Lower leg skin (tissue), 4 donors: Measurements from ENCODE around the gene ANKIB1. TPM values are rescaled to one million over a fixed set of nuclear protein-coding genes. Genes with fewer than 3 reads are reported as not detected.
"Not testable (repeated sequence)": the region's sequence is repeated elsewhere in the genome, so short reads cannot be mapped to it uniquely, and the experiment has no call there.

Source experiments
- DNase-seq, 2 donors: peaks; one replicate each; pipeline ENCODE4 v3.0.0-alpha.2; 2019; ENCODE audit warnings: low spot score in 2 of 2
- H3K4me3 ChIP-seq: fragments of 200-600 bp; sonication (generic); 2 replicates; pipeline ENCODE4 v1.5.1; 2017; ENCODE audit warnings: mild to moderate bottlenecking, low read depth; ENCODE audit not compliant: poor library complexity, severe bottlenecking
- CTCF ChIP-seq, 3 donors: fragments of 450-650 bp; IDR thresholded peaks; one replicate each; pipeline ENCODE4 v1.5.1; 2016; ENCODE audit warnings: antibody characterized with exemption in 3 of 3, mild to moderate bottlenecking in 3 of 3, moderate library complexity in 2 of 3
- POLR2A ChIP-seq, 2 donors: fragments of 450-650 bp; IDR thresholded peaks; one replicate each; pipeline ENCODE4 v1.6.1; 2016 to 2017; ENCODE audit warnings: antibody characterized with exemption in 2 of 2, mild to moderate bottlenecking in 1 of 2, moderate library complexity in 1 of 2
- WGBS, 2 donors: methylation state at CpG; one replicate each; pipeline ENCODE4 v1.1.5; 2018; 5-methylcytosine and 5-hydroxymethylcytosine counted together
- intact Hi-C: fragments of 100-400 bp; cut with DNase I; formaldehyde crosslinking; loops from one replicate; pipeline ENCODE4 v1.15.0; 2023; ENCODE audit warnings: low total_unique reads
- total RNA-seq, 4 donors: library from RNA; depleted of rRNA; stranded (reverse); fragments of >200 nt; gene quantifications; one replicate each; pipeline ENCODE4 v1.1.0, GENCODE V29; 2016

Gene ANKIB1
- total RNA-seq, 4 donors from 2014 or later = 26.9 to 57.7 (median 34.5) TPM

DNA sequence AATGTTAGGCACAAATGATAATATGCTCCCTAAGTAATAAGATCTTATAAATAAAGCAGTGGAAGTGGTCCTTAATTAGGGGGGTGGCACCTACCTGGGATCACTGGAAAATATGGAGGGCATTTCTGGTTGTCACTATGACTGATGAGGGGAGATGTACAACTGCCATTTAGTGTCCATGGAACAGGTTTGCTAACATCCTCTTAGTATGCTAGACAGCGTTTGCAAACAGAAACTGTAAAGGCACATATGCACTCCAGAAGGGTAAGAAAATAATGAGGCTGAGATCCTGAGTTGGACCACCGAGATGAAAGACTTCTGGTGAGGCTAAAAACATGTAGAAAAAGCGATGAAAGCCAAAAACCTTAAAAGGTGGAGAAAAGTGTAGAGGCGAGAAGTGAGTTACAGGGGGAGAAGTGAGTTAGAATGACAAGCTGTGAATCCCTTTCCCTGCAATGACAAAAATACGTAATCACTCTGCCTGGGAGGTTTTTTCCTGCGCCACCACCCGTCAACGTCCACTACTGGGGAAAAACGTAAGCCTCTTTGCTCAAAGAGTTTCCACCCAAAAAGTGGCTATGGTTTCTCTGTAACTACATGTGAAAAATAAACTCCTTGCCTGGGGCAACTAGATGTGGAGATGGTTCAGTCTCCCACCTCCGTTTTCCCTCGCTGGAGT is 827 bp upstream of the ANKIB1 start:
- DNase-seq = no peak
- intact Hi-C loops = no loop called here
- peak overlapping the region; percentile 61 for H3K4me3 ChIP-seq
- TF ChIP-seq POLR2A (IDR thresholded peaks at IDR 0.05) = no peak
- TF ChIP-seq CTCF (IDR thresholded peaks at IDR 0.05) = no peak
- 1 to 2% methylated on average over 11 of the region's 11 CpGs for WGBS, 2 donors

GRCh38 chr7:92246360-92247101 is 757 bp downstream of the ANKIB1 start:
- TF ChIP-seq POLR2A (IDR thresholded peaks at IDR 0.05) (no peak), CTCF (IDR thresholded peaks at IDR 0.05) (no peak)
- 0 to 1% methylated on average over 26 to 35 of the region's 35 CpGs for WGBS, 2 donors
- peak in 1 of 2 donors; percentile 87 for DNase-seq
- intact Hi-C loops = no loop called here
- peak overlapping the region; percentile 61 for H3K4me3 ChIP-seq

GRCh38 chr7:92250603-92251002 is 4.8 kb downstream of the ANKIB1 start:
- H3K4me3 ChIP-seq = no peak overlapping the region
- intact Hi-C loops = no loop called here
- no peak for TF ChIP-seq POLR2A (IDR thresholded peaks at IDR 0.05)
- no peak for TF ChIP-seq CTCF (IDR thresholded peaks at IDR 0.05)
- DNase-seq = no peak

DNA sequence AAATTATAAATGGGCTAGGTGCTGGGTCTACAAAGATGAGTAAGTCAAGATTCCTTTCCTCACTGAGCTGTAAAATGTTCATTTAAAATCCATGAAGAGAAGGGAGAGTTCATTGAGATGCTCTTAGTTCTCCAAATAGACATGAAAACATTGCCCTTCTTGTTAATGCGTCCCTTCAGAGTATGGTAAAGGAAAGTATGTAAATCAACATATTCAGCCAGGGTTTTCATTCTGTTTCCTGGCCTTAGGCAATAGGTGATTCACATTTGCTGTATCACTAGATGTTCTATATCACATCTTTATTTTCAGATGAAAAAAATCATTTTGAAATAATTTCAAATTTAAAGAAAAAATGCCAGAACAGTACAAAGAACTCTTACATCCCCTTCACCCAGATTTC is 5.4 kb downstream of the ANKIB1 start:
- 58 to 61% methylated on average over 1 of the region's 1 CpG for WGBS, 2 donors
- TF ChIP-seq CTCF (IDR thresholded peaks at IDR 0.05) (no peak), POLR2A (IDR thresholded peaks at IDR 0.05) (no peak)
- DNase-seq = no peak
- H3K4me3 ChIP-seq = no peak overlapping the region
- intact Hi-C loops = no loop called here

DNA sequence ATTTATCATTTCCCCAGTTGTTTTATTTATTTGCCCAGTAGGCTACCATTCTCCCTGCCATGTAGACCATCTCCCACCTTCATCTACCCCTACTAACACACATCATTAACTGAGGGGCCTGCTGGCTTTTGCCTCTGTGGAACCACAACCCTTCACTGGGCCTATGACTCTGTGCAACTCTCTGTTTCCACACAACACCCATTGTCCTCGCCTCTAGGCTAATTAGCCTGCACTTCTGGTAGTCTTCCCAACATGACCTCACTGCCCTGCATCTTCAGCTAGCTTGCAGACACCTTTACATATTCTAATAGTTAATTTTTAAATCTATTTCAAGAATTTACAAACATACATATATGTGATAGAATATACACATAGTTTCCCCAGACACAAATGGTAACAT is 7.5 kb downstream of the ANKIB1 start:
- intact Hi-C loops = no loop called here
- DNase-seq = no peak
- TF ChIP-seq CTCF (IDR thresholded peaks at IDR 0.05) (no peak), POLR2A (IDR thresholded peaks at IDR 0.05) (no peak)
- WGBS, 2 donors = 68 to 84% methylated on average over 1 of the region's 1 CpG
- no peak overlapping the region for H3K4me3 ChIP-seq

DNA sequence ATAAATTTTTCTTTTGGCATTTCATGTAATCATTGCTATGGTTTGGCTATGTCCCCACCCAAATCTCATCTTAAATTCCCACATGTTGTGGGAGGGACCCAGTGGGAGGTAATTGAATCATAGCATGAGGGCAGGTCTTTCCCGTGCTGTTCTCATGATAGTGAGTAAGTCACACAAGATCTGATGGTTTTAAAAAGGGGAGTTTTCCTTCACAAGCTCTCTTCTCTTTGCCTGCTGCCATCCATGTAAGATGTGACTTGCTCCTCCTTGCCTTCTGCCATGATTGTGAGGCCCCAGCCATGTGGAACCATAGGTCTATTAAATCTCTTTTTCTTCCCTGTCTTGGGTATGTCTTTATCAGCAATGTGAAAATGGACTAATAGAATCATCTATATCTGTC is 9.0 kb downstream of the ANKIB1 start:
- H3K4me3 ChIP-seq, DNase-seq, intact Hi-C loops: not testable (repeated sequence)
- WGBS, 2 donors = 81 to 82% methylated on average over 1 of the region's 1 CpG
